GM21367 (cell line): ENCODE measurements around the gene SOX3.

Experiments used
- ATAC-seq: cut with Tn5 transposase; IDR thresholded peaks from one replicate; pipeline ENCODE4 v1.9.1; 2021; ENCODE audit not compliant: unreplicated experiment

The SOX3 gene

DNA sequence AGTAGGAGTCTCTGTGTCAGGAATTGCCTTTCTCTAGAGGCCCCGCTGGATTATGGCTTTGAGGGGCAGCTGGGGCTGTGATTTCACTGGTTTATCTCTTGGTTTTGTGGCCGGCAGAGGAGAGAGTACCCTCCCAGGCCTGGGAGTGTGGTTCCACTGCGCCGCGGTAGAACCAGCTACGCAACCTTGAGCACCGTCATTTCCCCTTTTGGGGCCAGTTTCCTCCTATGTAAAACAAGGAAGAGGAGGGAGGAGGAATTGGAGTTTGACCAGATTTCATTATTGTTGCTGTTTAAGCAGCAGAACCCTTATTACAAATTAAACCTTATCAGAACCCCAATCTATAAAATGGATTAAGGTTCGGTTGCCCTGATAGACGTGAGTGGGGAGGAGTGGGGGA, 4.4 kb downstream of the SOX3 start:
- no peak for ATAC-seq

DNA sequence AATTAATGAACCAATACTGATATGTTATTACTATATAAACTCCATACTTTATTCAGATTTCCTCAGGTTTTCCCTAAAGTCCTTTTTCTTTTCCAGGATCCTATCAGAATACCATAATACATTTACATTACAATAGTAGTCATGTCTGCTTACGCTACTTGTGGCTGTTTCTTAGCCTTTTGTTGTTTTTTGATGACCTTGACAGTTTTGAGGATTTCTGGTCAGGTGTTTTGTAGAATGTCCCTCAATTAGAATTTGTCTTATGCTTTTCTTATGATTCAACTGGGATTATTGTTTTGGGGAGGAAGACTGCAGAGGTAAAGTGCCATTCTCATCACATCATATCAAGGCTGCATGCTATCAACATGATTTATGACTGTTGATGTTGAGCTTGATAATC, 9.1 kb downstream of the SOX3 start:
- no peak for ATAC-seq

DNA sequence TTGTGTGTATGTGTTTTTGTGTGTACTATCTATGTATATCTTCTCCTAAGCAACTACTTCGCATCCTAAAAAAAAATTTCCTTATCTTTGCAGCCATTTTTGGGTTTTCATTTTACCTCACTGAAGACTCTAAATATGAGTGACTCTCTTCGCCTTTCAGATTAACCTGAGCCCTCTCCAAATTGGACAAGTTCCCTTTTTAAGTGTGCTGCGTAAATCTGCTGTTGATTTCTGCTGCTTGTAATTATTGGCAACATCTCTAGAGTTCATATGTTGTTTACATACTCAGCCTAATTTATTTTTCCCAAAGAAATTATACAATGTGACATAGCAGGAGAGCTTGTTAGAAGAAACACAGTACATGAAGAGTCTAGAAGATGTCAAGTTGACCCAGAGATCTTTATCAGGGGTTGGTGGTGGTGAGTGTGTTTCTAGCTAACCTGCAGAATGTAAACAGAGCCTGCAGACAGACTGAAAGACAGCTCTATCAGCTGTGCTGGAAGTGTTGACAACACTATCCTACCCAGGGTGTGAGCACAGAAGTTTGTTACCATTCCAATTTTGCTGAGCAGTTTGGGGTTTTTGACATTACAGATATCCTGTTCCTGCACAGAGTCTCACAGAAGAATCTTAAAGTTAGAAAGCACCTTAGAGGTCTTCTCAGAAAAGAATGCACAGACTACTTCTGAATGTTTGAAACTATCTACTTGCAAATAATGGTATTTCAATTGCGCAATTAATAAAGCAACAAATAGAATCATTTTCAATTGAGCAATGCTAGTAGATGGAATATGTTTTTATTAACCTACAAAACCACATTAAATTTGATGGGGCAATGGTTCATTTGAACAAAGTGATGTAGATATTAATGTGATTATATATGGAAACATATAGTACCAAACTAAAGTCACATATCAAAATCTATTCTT, 12.5 kb downstream of the SOX3 start:
- ATAC-seq = no peak

DNA sequence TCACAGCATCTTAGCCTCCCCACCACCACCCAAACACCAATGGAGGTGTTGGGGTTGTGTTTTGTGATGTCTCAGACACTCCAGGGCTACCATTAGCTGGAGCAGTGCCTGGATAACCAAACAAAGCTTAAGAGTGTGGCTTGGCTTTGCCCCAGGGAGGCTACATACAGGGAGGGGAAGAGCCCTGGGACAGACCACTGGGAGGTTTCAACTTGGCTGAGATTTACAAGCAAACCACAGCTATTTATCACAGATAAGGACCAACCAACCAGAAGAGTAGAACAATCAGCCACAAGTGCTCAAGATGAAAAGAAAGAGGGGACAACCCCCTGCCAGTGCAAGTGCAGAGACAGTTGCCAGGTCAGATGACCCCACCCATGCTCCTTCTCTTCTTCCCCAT, 24.1 kb downstream of the SOX3 start:
- no peak for ATAC-seq

DNA sequence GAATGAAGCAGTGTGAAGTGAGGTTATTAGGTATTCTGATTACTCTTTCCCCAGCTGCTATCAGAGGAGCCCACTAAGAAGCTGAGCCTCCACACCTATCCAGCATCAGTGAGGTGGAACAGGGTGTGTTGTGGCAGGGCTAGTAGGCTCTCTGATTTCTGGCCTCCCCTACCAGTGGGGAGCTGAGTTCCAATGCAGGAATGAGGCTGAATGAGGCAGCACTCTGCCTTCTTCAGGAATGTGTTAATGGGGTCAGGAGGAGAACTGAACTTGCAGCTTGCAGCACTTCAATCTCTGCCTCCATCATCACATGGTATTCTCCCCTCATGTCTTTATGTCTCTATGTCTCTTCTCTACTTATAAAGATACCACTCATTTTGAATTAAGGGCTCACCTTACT, 26.9 kb downstream of the SOX3 start:
- ATAC-seq = no peak

DNA sequence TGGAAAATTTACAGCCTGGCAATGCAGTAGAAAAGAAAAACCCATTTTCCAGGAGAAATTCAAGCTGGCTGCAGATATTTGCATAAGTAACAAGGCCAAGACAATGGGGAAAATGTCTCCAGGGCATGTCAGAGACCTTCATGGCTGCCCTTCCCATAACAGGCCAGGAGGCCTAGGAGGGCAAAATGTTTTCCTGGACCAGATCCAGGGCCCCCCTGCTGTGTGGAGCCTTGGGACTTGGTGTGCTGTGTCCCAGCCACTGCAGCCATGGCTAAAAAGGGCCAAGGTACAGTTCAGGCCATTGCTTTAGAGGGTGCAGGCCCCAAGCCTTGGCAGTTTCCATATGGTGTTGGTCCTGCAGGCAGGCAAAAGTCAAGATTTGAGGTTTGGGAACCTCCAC, 29.8 kb downstream of the SOX3 start:
- ATAC-seq = no peak

DNA sequence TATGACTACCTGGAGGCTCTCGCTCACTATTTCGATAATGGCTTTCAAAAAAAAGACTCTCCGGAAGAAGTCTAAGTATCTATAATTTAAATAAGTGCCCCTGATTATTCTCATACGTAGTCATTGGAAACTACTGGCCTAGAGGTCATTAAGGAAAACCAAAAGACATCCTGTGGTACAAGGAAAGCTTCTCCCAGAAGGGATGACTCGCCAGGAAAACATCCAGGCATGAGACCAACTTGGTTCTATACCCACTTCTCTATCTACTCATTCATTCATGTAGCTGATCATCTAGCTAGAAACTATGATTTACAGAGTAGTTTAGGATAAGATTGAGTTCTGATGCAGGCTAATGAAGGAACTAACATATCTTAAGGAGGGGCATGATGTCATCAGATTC, 37.7 kb downstream of the SOX3 start:
- no peak for ATAC-seq
